Type B pancreatic cell (in vitro differentiated cells): Measurements from ENCODE around the gene OR13J1. TPM values are rescaled to one million over a fixed set of nuclear protein-coding genes. Genes with fewer than 3 reads are reported as not detected.

Experiments used
- DNase-seq: peaks from one replicate; pipeline ENCODE4 v3.0.0; 2021; ENCODE audit warnings: mixed read lengths; ENCODE audit not compliant: unreplicated experiment; ENCODE audit errors: extremely low spot score
- H3K27ac Mint-ChIP-seq: 2 replicates; pipeline ENCODE4 v1.8.0; 2021; ENCODE audit warnings: mild to moderate bottlenecking, mixed read lengths
- H3K27me3 Mint-ChIP-seq: 2 replicates; pipeline ENCODE4 v1.8.0; 2021; ENCODE audit warnings: mixed read lengths
- H3K36me3 Mint-ChIP-seq: 2 replicates; pipeline ENCODE4 v1.8.0; 2021; ENCODE audit warnings: mixed read lengths
- H3K4me1 Mint-ChIP-seq: one replicate; pipeline ENCODE4 v1.8.0; 2021; ENCODE audit warnings: mixed read lengths; ENCODE audit not compliant: unreplicated experiment
- H3K4me3 Mint-ChIP-seq: 2 replicates; pipeline ENCODE4 v1.8.0; 2021; ENCODE audit warnings: mild to moderate bottlenecking, mixed read lengths
- H3K9me3 Mint-ChIP-seq: 2 replicates; pipeline ENCODE4 v1.8.0; 2021; ENCODE audit warnings: mixed read lengths
- total RNA-seq: library from RNA; stranded (reverse); gene quantifications from 2 replicates; pipeline ENCODE4 v1.2.1, GENCODE V29; 2021; ENCODE audit warnings: low replicate concordance
- TF ChIP-seq, protein P1 (sequence below): fragments of 200-600 bp; sonication (generic); conservative IDR thresholded peaks from 2 replicates; pipeline ENCODE4 v1.5.0; 2021; ENCODE audit warnings: antibody characterized with exemption, mild to moderate bottlenecking

The OR13J1 gene
- total RNA-seq, 1 donor from 2014 or later, result not detected

DNA sequence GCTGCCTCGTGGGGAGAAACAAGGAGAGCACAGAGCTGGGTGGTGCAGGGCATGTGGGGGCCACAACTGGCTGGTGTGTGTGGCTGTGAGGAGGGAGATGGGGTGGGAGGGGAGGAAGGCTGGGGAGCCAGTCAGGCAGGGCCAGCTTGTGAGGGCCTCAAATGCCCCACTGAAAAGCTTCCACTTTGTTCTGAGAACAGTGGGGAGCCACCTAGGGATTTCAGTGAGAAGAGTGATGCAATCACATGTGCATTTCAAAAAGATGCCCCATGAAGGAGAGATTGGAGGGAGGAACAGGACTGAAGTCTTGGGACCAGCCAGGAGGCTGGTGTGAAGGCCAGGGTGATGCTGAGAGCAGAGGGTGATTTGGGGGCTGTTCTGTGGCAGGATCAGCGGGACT lies 1.3 kb downstream of the OR13J1 start:
- Mint-ChIP-seq H3K4me3 (no peak overlapping the region), H3K4me1 (no peaks in the 10 kb centered on the region), H3K27me3 (peaks cover 5% of the 10 kb centered on the region), H3K36me3 (no peaks in the 10 kb centered on the region), H3K9me3 (no peaks in the 10 kb centered on the region), H3K27ac (no peak overlapping the region)
- TF ChIP-seq, protein P1, sequence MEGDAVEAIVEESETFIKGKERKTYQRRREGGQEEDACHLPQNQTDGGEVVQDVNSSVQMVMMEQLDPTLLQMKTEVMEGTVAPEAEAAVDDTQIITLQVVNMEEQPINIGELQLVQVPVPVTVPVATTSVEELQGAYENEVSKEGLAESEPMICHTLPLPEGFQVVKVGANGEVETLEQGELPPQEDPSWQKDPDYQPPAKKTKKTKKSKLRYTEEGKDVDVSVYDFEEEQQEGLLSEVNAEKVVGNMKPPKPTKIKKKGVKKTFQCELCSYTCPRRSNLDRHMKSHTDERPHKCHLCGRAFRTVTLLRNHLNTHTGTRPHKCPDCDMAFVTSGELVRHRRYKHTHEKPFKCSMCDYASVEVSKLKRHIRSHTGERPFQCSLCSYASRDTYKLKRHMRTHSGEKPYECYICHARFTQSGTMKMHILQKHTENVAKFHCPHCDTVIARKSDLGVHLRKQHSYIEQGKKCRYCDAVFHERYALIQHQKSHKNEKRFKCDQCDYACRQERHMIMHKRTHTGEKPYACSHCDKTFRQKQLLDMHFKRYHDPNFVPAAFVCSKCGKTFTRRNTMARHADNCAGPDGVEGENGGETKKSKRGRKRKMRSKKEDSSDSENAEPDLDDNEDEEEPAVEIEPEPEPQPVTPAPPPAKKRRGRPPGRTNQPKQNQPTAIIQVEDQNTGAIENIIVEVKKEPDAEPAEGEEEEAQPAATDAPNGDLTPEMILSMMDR, result no peak
- DNase-seq, result no peak

DNA sequence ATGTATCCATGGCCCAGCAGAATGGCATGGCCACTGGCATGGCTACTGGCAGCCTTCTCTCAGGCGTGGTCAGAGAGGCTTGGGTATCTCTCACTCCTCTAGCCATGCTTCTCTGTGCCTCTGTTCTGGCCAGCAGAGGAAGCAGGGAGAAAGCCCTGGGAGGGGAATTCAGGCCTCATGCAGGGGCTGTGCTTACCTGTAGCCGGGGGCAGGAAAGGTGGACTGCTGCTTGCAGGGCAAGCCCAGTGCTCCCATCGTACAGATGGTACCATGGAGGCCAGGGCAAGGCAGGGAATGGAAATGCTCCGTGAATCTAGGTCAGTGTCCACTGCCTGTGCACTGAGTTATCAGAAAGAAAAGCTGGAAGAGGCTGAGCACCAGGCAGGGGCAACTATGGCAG lies 2.7 kb downstream of the OR13J1 start:
- TF ChIP-seq, protein P1, result no peak
- peak; percentile 52 for DNase-seq
- Mint-ChIP-seq H3K27me3 (peaks cover 11% of the 10 kb centered on the region), H3K36me3 (no peaks in the 10 kb centered on the region), H3K4me3 (no peak overlapping the region), H3K27ac (no peak overlapping the region), H3K4me1 (no peaks in the 10 kb centered on the region), H3K9me3 (no peaks in the 10 kb centered on the region)

- Mint-ChIP-seq H3K27me3 (peaks cover 36% of the 10 kb centered on the region), H3K4me1 (no peaks in the 10 kb centered on the region), H3K9me3 (no peaks in the 10 kb centered on the region), H3K4me3 (no peak overlapping the region), H3K27ac (no peak overlapping the region), H3K36me3 (no peaks in the 10 kb centered on the region)
- TF ChIP-seq, protein P1, result no peak
- DNase-seq, result peak; percentile 55
Measured at GRCh38 chr9:35864695-35865255, 5.4 kb downstream of the OR13J1 start.

DNA sequence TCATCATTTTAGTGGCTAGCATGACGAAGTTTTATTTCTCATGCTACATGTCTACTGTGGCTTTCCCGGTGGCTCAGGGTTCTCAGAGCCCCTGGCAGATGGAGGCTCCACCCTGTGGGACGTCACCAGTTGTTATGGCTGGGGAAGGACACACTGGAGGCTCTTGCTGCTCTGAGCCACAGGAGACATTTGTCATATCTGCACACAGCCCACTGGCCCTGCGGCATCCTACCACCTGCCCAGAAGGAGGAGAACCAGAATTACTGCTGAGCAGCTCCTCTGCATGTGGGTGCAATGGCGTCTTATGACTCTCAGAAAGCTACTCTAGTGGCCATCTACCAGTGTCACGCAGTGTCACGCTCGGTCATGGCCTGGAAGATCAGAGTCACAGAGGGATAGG lies 6.6 kb downstream of the OR13J1 start:
- no peak overlapping the region for H3K27ac Mint-ChIP-seq
- no peaks in the 10 kb centered on the region for H3K4me1 Mint-ChIP-seq
- no peaks in the 10 kb centered on the region for H3K36me3 Mint-ChIP-seq
- DNase-seq, result no peak
- TF ChIP-seq, protein P1, result no peak
- no peaks in the 10 kb centered on the region for H3K9me3 Mint-ChIP-seq
- H3K27me3 Mint-ChIP-seq, result peaks cover 40% of the 10 kb centered on the region
- no peak overlapping the region for H3K4me3 Mint-ChIP-seq

DNA sequence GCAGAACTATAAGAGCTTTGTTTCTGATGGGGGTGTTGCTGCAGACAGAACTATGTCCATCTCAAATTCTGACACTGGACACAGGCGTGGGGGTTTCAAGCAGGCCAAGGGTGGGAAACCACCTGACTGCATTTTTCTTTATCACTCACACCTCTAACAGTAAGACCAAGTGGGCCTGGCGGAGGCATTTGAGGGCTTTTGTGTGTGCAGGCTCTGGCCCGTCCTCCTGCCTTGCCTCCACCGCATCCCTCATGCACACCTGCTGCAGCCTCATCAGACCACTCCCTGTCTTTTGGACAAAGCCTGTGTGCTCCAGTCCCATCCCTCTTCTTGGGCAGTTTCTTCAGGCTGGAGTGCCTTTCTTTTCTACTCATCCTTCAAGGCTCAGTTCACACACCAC lies 7.9 kb downstream of the OR13J1 start:
- Mint-ChIP-seq H3K27ac (no peak overlapping the region), H3K9me3 (no peaks in the 10 kb centered on the region), H3K4me1 (no peaks in the 10 kb centered on the region), H3K36me3 (no peaks in the 10 kb centered on the region), H3K27me3 (peaks cover 40% of the 10 kb centered on the region), H3K4me3 (no peak overlapping the region)
- TF ChIP-seq, protein P1, result no peak
- no peak for DNase-seq
